Measurements from ENCODE around the gene MAGIX.
A peak's percentile ranks its signal among the peaks of the same experiment; 100 is the strongest.

The MAGIX gene

GRCh38 chrX:49204017-49204416, 41.5 kb downstream of the MAGIX start:
- H3K9ac ChIP-seq (ENCODE audit: insufficient read length, low read depth): peak overlapping the region; percentile 21
- TF ChIP-seq SUZ12 (IDR thresholded peaks at IDR 0.05; ENCODE audit: extremely low read depth, insufficient read depth, insufficient read length) (no peak), ZNF274 (IDR thresholded peaks at IDR 0.05; ENCODE audit: low read depth, low read length) (no peak), YY1 (IDR thresholded peaks at IDR 0.05; ENCODE audit: insufficient read depth, insufficient read length) (no peak)
- no peak overlapping the region for H3K4me3 ChIP-seq (ENCODE audit: insufficient read length, low read depth)
- peaks cover 12% of the 10 kb centered on the region for H3K4me1 ChIP-seq (ENCODE audit: insufficient read depth, insufficient read length)
- no peak for DNase-seq (ENCODE audit: low read depth, low spot score)
- H3K9me3 ChIP-seq (ENCODE audit: insufficient read depth, low read length): no peaks in the 10 kb centered on the region
- peaks cover 9% of the 10 kb centered on the region for H3K27me3 ChIP-seq (ENCODE audit: insufficient read depth, insufficient read length)
- no peaks in the 10 kb centered on the region for H3K36me3 ChIP-seq (ENCODE audit: insufficient read depth, insufficient read length, low read length)

GRCh38 chrX:49204709-49205108, 42.2 kb downstream of the MAGIX start:
- H3K9me3 ChIP-seq (ENCODE audit: insufficient read depth, low read length): no peaks in the 10 kb centered on the region
- H3K27me3 ChIP-seq (ENCODE audit: insufficient read depth, insufficient read length): peaks cover 2% of the 10 kb centered on the region
- H3K36me3 ChIP-seq (ENCODE audit: insufficient read depth, insufficient read length, low read length): no peaks in the 10 kb centered on the region
- peaks cover 11% of the 10 kb centered on the region for H3K4me1 ChIP-seq (ENCODE audit: insufficient read depth, insufficient read length)
- DNase-seq (ENCODE audit: low read depth, low spot score): no peak
- no peak overlapping the region for H3K9ac ChIP-seq (ENCODE audit: insufficient read length, low read depth)
- TF ChIP-seq SUZ12 (IDR thresholded peaks at IDR 0.05; ENCODE audit: extremely low read depth, insufficient read depth, insufficient read length) (no peak), ZNF274 (IDR thresholded peaks at IDR 0.05; ENCODE audit: low read depth, low read length) (no peak), YY1 (IDR thresholded peaks at IDR 0.05; ENCODE audit: insufficient read depth, insufficient read length) (no peak)
- no peak overlapping the region for H3K4me3 ChIP-seq (ENCODE audit: insufficient read length, low read depth)

- Histone ChIP-seq H3K36me3 (ENCODE audit: insufficient read depth, insufficient read length, low read length) (no peaks in the 10 kb centered on the region), H3K27me3 (ENCODE audit: insufficient read depth, insufficient read length) (no peaks in the 10 kb centered on the region), H3K4me3 (ENCODE audit: insufficient read length, low read depth) (no peak overlapping the region), H3K9me3 (ENCODE audit: insufficient read depth, low read length) (no peaks in the 10 kb centered on the region), H3K4me1 (ENCODE audit: insufficient read depth, insufficient read length) (peaks cover 11% of the 10 kb centered on the region), H3K9ac (ENCODE audit: insufficient read length, low read depth) (no peak overlapping the region)
- no peak for DNase-seq (ENCODE audit: low read depth, low spot score)
- no peak for TF ChIP-seq YY1 (IDR thresholded peaks at IDR 0.05; ENCODE audit: insufficient read depth, insufficient read length)
- no peak for TF ChIP-seq ZNF274 (IDR thresholded peaks at IDR 0.05; ENCODE audit: low read depth, low read length)
- TF ChIP-seq SUZ12 (IDR thresholded peaks at IDR 0.05; ENCODE audit: extremely low read depth, insufficient read depth, insufficient read length): no peak
These were observed 42.9 kb downstream of the MAGIX start for GRCh38 chrX:49205443-49205842.

DNA sequence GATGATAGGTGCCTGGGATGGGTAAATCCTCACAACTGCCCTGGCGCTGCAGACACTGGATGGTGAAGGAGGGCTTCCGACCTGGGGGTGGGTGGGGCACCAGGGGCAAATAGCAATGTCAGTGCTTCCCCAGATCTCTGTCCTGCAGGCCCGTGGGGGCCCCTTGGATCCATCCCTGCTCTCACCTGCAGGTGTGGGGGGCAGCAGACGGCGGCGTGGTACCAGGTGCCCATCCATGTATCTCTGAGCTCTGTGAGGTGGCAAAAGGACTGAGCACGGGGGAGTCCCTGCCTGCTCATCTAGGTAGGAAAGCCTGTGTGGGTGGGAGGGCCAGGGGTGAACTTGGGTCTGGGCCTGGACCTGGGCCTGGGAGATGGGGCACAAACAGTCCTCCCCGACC, 44.0 kb downstream of the MAGIX start:
- no peak for TF ChIP-seq YY1 (IDR thresholded peaks at IDR 0.05; ENCODE audit: insufficient read depth, insufficient read length)
- Histone ChIP-seq H3K9ac (ENCODE audit: insufficient read length, low read depth) (no peak overlapping the region), H3K4me1 (ENCODE audit: insufficient read depth, insufficient read length) (peaks cover 11% of the 10 kb centered on the region), H3K27me3 (ENCODE audit: insufficient read depth, insufficient read length) (no peaks in the 10 kb centered on the region), H3K36me3 (ENCODE audit: insufficient read depth, insufficient read length, low read length) (no peaks in the 10 kb centered on the region), H3K9me3 (ENCODE audit: insufficient read depth, low read length) (no peaks in the 10 kb centered on the region), H3K4me3 (ENCODE audit: insufficient read length, low read depth) (no peak overlapping the region)
- no peak for DNase-seq (ENCODE audit: low read depth, low spot score)

GRCh38 chrX:49208399-49208798, 45.8 kb downstream of the MAGIX start:
- no peaks in the 10 kb centered on the region for H3K9me3 ChIP-seq (ENCODE audit: insufficient read depth, low read length)
- H3K4me3 ChIP-seq (ENCODE audit: insufficient read length, low read depth): no peak overlapping the region
- H3K27me3 ChIP-seq (ENCODE audit: insufficient read depth, insufficient read length): no peaks in the 10 kb centered on the region
- DNase-seq (ENCODE audit: low read depth, low spot score): no peak
- no peaks in the 10 kb centered on the region for H3K36me3 ChIP-seq (ENCODE audit: insufficient read depth, insufficient read length, low read length)
- no peak for TF ChIP-seq YY1 (IDR thresholded peaks at IDR 0.05; ENCODE audit: insufficient read depth, insufficient read length)
- no peak for TF ChIP-seq ZNF274 (IDR thresholded peaks at IDR 0.05; ENCODE audit: low read depth, low read length)
- TF ChIP-seq SUZ12 (IDR thresholded peaks at IDR 0.05; ENCODE audit: extremely low read depth, insufficient read depth, insufficient read length): no peak
- H3K4me1 ChIP-seq (ENCODE audit: insufficient read depth, insufficient read length): peaks cover 11% of the 10 kb centered on the region
- no peak overlapping the region for H3K9ac ChIP-seq (ENCODE audit: insufficient read length, low read depth)

GRCh38 chrX:49209434-49210251, 47.1 kb downstream of the MAGIX start:
- no peaks in the 10 kb centered on the region for H3K36me3 ChIP-seq (ENCODE audit: insufficient read depth, insufficient read length, low read length)
- no peak overlapping the region for H3K4me3 ChIP-seq (ENCODE audit: insufficient read length, low read depth)
- DNase-seq (ENCODE audit: low read depth, low spot score): no peak
- H3K27me3 ChIP-seq (ENCODE audit: insufficient read depth, insufficient read length): no peaks in the 10 kb centered on the region
- H3K9ac ChIP-seq (ENCODE audit: insufficient read length, low read depth): no peak overlapping the region
- peaks cover 11% of the 10 kb centered on the region for H3K4me1 ChIP-seq (ENCODE audit: insufficient read depth, insufficient read length)
- no peaks in the 10 kb centered on the region for H3K9me3 ChIP-seq (ENCODE audit: insufficient read depth, low read length)
- TF ChIP-seq SUZ12 (IDR thresholded peaks at IDR 0.05; ENCODE audit: extremely low read depth, insufficient read depth, insufficient read length) (no peak), ZNF274 (IDR thresholded peaks at IDR 0.05; ENCODE audit: low read depth, low read length) (no peak), YY1 (IDR thresholded peaks at IDR 0.05; ENCODE audit: insufficient read depth, insufficient read length) (no peak)

- Histone ChIP-seq H3K4me3 (ENCODE audit: insufficient read length, low read depth) (no peak overlapping the region), H3K9ac (ENCODE audit: insufficient read length, low read depth) (no peak overlapping the region), H3K36me3 (ENCODE audit: insufficient read depth, insufficient read length, low read length) (no peaks in the 10 kb centered on the region), H3K9me3 (ENCODE audit: insufficient read depth, low read length) (no peaks in the 10 kb centered on the region), H3K27me3 (ENCODE audit: insufficient read depth, insufficient read length) (no peaks in the 10 kb centered on the region), H3K4me1 (ENCODE audit: insufficient read depth, insufficient read length) (peaks cover 4% of the 10 kb centered on the region)
- DNase-seq (ENCODE audit: low read depth, low spot score): no peak
- no peak for TF ChIP-seq SUZ12 (IDR thresholded peaks at IDR 0.05; ENCODE audit: extremely low read depth, insufficient read depth, insufficient read length)
- TF ChIP-seq ZNF274 (IDR thresholded peaks at IDR 0.05; ENCODE audit: low read depth, low read length): no peak
- TF ChIP-seq YY1 (IDR thresholded peaks at IDR 0.05; ENCODE audit: insufficient read depth, insufficient read length): no peak
These were observed 47.8 kb downstream of the MAGIX start for GRCh38 chrX:49210406-49210805.
